GM23338 (cell line): ENCODE measurements around the gene BTNL9. TPM values are rescaled to one million over a fixed set of nuclear protein-coding genes. Genes with fewer than 3 reads are reported as not detected.

Experiments
- CREB1 ChIP-seq: fragments of 250-450 bp; sonication (Bioruptor Pico); IDR thresholded peaks from 2 replicates; pipeline ENCODE4 v1.5.0; 2020; ENCODE audit warnings: low read depth, mild to moderate bottlenecking, moderate library complexity
- EZH2 ChIP-seq: fragments of 200-600 bp; sonication (generic); IDR thresholded peaks from one replicate; pipeline ENCODE4 v1.8.0; 2017; ENCODE audit warnings: antibody characterized with exemption, mild to moderate bottlenecking, low read depth; ENCODE audit not compliant: unreplicated experiment
- EZH2phosphoT487 ChIP-seq: fragments of 200-600 bp; sonication (generic); IDR thresholded peaks from one replicate; pipeline ENCODE4 v1.8.1; 2018; ENCODE audit warnings: antibody characterized with exemption; ENCODE audit not compliant: unreplicated experiment
- NANOG ChIP-seq: IDR thresholded peaks from 2 replicates; pipeline ENCODE4 v1.6.1; 2016; ENCODE audit warnings: antibody characterized with exemption, borderline replicate concordance
- POLR2AphosphoS5 ChIP-seq: IDR thresholded peaks from 2 replicates; pipeline ENCODE4 v1.6.1; 2016; ENCODE audit warnings: antibody characterized with exemption, low read depth
- ZNF114 ChIP-seq: fragments of 250-450 bp; sonication (Bioruptor Pico); IDR thresholded peaks from 2 replicates; pipeline ENCODE4 v1.5.0; 2020; ENCODE audit warnings: mild to moderate bottlenecking, moderate library complexity
- ZNF331 ChIP-seq: fragments of 250-450 bp; sonication (Bioruptor Pico); IDR thresholded peaks from 2 replicates; pipeline ENCODE4 v1.5.0; 2020; ENCODE audit warnings: low read depth, mild to moderate bottlenecking, moderate library complexity
- polyA plus RNA-seq: library from polyadenylated mRNA; unstranded; fragments of >200 nt; fragmentation: Nextera tagmentation; extraction: Ambion mirVana; gene quantifications from 2 replicates; pipeline ENCODE4 v1.2.1, GENCODE V29; 2016
- total RNA-seq: library from RNA; depleted of rRNA; stranded (reverse); fragments of >200 nt; shearing (Covaris generic); gene quantifications from 2 replicates; pipeline ENCODE4 v1.2.3, GENCODE V29; 2014
- TF ChIP-seq, protein P1 (sequence below): fragments of 250-450 bp; sonication (Bioruptor Pico); IDR thresholded peaks from 2 replicates; pipeline ENCODE4 v1.5.0; 2020; ENCODE audit warnings: mild to moderate bottlenecking, moderate library complexity
- TF ChIP-seq, protein P2 (sequence below): IDR thresholded peaks from one replicate; pipeline ENCODE4 v1.6.1; 2018; ENCODE audit warnings: antibody characterized with exemption; ENCODE audit not compliant: unreplicated experiment
- TF ChIP-seq, protein P3 (sequence below), 2 experiments: fragments of 200-600 bp in 1 of 2; sonication (generic) in 1 of 2; conservative IDR thresholded peaks; 2 replicates each; pipeline versions ENCODE4 v1.5.1 to v1.6.1; 2016 to 2017; ENCODE audit warnings: antibody characterized with exemption in 2 of 2, low read depth in 2 of 2, mild to moderate bottlenecking in 2 of 2, moderate library complexity in 1 of 2

Gene BTNL9
- total and polyA plus RNA-seq, 2 experiments from 2014 or later, result 0.21 to 3.4 TPM

DNA sequence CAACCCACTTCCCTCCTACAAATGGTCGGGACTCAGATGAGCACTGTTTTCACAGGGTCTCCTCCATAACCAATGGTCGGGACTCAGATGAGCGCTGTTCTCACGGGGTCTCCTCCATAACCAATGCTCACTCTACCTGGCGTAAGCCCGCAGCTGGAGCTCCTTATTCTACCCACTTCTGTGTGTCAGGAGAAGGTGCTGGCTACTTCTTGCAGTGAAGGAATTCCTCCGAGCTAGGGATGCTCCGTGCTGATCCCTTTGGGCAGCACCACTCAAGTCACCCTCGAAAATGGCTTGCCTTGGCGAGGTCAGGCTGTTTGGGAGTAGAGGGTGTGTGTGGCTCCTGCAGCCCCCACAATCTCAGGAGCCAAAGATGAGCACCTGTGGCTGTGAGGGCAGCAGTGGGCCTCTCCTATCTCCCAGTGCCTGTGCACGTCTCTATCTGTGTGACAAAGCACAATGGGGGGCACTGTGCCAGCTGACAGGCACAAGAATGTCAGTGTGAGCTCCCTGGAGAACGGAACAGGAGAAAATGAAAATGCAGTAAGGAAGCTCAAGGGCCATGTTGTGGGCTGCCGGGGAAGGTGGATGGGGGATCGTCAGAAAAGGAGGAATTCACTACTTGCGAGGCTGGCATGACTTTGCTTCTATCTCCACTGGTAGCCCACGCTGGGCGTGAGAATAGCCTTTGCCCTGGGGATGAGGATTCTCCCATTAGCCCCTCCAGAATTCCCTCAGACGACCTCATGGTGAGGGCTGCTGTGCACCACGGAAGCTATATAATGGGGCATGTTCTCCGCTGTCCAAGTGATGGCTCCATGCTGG, 3.9 kb upstream of the BTNL9 start (continued):
- TF ChIP-seq, protein P1, sequence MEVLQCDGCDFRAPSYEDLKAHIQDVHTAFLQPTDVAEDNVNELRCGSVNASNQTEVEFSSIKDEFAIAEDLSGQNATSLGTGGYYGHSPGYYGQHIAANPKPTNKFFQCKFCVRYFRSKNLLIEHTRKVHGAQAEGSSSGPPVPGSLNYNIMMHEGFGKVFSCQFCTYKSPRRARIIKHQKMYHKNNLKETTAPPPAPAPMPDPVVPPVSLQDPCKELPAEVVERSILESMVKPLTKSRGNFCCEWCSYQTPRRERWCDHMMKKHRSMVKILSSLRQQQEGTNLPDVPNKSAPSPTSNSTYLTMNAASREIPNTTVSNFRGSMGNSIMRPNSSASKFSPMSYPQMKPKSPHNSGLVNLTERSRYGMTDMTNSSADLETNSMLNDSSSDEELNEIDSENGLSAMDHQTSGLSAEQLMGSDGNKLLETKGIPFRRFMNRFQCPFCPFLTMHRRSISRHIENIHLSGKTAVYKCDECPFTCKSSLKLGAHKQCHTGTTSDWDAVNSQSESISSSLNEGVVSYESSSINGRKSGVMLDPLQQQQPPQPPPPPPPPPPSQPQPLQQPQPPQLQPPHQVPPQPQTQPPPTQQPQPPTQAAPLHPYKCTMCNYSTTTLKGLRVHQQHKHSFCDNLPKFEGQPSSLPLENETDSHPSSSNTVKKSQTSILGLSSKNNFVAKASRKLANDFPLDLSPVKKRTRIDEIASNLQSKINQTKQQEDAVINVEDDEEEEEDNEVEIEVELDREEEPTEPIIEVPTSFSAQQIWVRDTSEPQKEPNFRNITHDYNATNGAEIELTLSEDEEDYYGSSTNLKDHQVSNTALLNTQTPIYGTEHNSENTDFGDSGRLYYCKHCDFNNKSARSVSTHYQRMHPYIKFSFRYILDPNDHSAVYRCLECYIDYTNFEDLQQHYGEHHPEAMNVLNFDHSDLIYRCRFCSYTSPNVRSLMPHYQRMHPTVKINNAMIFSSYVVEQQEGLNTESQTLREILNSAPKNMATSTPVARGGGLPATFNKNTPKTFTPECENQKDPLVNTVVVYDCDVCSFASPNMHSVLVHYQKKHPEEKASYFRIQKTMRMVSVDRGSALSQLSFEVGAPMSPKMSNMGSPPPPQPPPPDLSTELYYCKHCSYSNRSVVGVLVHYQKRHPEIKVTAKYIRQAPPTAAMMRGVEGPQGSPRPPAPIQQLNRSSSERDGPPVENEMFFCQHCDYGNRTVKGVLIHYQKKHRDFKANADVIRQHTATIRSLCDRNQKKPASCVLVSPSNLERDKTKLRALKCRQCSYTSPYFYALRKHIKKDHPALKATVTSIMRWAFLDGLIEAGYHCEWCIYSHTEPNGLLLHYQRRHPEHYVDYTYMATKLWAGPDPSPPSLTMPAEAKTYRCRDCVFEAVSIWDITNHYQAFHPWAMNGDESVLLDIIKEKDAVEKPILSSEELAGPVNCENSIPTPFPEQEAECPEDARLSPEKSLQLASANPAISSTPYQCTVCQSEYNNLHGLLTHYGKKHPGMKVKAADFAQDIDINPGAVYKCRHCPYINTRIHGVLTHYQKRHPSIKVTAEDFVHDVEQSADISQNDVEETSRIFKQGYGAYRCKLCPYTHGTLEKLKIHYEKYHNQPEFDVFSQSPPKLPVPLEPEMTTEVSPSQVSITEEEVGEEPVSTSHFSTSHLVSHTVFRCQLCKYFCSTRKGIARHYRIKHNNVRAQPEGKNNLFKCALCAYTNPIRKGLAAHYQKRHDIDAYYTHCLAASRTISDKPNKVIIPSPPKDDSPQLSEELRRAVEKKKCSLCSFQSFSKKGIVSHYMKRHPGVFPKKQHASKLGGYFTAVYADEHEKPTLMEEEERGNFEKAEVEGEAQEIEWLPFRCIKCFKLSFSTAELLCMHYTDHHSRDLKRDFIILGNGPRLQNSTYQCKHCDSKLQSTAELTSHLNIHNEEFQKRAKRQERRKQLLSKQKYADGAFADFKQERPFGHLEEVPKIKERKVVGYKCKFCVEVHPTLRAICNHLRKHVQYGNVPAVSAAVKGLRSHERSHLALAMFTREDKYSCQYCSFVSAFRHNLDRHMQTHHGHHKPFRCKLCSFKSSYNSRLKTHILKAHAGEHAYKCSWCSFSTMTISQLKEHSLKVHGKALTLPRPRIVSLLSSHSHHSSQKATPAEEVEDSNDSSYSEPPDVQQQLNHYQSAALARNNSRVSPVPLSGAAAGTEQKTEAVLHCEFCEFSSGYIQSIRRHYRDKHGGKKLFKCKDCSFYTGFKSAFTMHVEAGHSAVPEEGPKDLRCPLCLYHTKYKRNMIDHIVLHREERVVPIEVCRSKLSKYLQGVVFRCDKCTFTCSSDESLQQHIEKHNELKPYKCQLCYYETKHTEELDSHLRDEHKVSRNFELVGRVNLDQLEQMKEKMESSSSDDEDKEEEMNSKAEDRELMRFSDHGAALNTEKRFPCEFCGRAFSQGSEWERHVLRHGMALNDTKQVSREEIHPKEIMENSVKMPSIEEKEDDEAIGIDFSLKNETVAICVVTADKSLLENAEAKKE (CRISPR knock-in tag), result no peak
- TF ChIP-seq, protein P2, sequence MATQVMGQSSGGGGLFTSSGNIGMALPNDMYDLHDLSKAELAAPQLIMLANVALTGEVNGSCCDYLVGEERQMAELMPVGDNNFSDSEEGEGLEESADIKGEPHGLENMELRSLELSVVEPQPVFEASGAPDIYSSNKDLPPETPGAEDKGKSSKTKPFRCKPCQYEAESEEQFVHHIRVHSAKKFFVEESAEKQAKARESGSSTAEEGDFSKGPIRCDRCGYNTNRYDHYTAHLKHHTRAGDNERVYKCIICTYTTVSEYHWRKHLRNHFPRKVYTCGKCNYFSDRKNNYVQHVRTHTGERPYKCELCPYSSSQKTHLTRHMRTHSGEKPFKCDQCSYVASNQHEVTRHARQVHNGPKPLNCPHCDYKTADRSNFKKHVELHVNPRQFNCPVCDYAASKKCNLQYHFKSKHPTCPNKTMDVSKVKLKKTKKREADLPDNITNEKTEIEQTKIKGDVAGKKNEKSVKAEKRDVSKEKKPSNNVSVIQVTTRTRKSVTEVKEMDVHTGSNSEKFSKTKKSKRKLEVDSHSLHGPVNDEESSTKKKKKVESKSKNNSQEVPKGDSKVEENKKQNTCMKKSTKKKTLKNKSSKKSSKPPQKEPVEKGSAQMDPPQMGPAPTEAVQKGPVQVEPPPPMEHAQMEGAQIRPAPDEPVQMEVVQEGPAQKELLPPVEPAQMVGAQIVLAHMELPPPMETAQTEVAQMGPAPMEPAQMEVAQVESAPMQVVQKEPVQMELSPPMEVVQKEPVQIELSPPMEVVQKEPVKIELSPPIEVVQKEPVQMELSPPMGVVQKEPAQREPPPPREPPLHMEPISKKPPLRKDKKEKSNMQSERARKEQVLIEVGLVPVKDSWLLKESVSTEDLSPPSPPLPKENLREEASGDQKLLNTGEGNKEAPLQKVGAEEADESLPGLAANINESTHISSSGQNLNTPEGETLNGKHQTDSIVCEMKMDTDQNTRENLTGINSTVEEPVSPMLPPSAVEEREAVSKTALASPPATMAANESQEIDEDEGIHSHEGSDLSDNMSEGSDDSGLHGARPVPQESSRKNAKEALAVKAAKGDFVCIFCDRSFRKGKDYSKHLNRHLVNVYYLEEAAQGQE, result no peak
- no peak for TF ChIP-seq ZNF114 (CRISPR knock-in tag)
- no peak for TF ChIP-seq CREB1 (CRISPR knock-in tag)
- TF ChIP-seq, protein P3, sequence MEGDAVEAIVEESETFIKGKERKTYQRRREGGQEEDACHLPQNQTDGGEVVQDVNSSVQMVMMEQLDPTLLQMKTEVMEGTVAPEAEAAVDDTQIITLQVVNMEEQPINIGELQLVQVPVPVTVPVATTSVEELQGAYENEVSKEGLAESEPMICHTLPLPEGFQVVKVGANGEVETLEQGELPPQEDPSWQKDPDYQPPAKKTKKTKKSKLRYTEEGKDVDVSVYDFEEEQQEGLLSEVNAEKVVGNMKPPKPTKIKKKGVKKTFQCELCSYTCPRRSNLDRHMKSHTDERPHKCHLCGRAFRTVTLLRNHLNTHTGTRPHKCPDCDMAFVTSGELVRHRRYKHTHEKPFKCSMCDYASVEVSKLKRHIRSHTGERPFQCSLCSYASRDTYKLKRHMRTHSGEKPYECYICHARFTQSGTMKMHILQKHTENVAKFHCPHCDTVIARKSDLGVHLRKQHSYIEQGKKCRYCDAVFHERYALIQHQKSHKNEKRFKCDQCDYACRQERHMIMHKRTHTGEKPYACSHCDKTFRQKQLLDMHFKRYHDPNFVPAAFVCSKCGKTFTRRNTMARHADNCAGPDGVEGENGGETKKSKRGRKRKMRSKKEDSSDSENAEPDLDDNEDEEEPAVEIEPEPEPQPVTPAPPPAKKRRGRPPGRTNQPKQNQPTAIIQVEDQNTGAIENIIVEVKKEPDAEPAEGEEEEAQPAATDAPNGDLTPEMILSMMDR (conservative IDR thresholded peaks at IDR 0.05; ENCODE audit: low read depth in 2 of 2), result no peak
- no peak for TF ChIP-seq NANOG
- TF ChIP-seq ZNF331, result no peak
- no peak for TF ChIP-seq EZH2phosphoT487
- no peak for TF ChIP-seq POLR2AphosphoS5
- TF ChIP-seq EZH2, result no peak
